Measurements from ENCODE around the gene ZNF521. TPM values are rescaled to one million over a fixed set of nuclear protein-coding genes. Genes with fewer than 3 reads are reported as not detected.

ZNF521 gene
- polyA plus RNA-seq (2012; ENCODE audit: low read depth, missing spikeins) = not detected

GRCh38 chr18:25351777-25352628 lies at the start of gene ZNF521:
Gene ZNF521, minus strand, starts transcription at chr18:25352166. Its CDS starts 1,220 bp downstream, at chr18:25350946.
- TF ChIP-seq PAX5 (IDR thresholded peaks at IDR 0.05; ENCODE audit: insufficient read depth, low read length, severe bottlenecking) = no peak
- TF ChIP-seq POU2F2 (IDR thresholded peaks at IDR 0.05; ENCODE audit: low read depth, low read length) = no peak
- TF ChIP-seq SPI1 (IDR thresholded peaks at IDR 0.05; ENCODE audit: low read depth, low read length) = no peak
- no peak for TF ChIP-seq POLR2AphosphoS5 (IDR thresholded peaks at IDR 0.05; ENCODE audit: low read depth, low read length)
- no peak for TF ChIP-seq TAF1 (IDR thresholded peaks at IDR 0.05; ENCODE audit: low read depth, low read length)
- no peak for TF ChIP-seq POLR2A (IDR thresholded peaks at IDR 0.05; ENCODE audit: low read depth, low read length)
- FAIRE-seq (peak; percentile 31), DNase-seq (ENCODE audit: insufficient read length, low spot score) (peak; percentile 48)

- no peak for TF ChIP-seq SPI1 (IDR thresholded peaks at IDR 0.05; ENCODE audit: low read depth, low read length)
- TF ChIP-seq TAF1 (IDR thresholded peaks at IDR 0.05; ENCODE audit: low read depth, low read length) = no peak
- TF ChIP-seq POLR2A (IDR thresholded peaks at IDR 0.05; ENCODE audit: low read depth, low read length) = no peak
- TF ChIP-seq PAX5 (IDR thresholded peaks at IDR 0.05; ENCODE audit: insufficient read depth, low read length, severe bottlenecking) = no peak
- no peak for TF ChIP-seq POU2F2 (IDR thresholded peaks at IDR 0.05; ENCODE audit: low read depth, low read length)
- TF ChIP-seq POLR2AphosphoS5 (IDR thresholded peaks at IDR 0.05; ENCODE audit: low read depth, low read length) = no peak
- no peak for FAIRE-seq
- no peak for DNase-seq (ENCODE audit: insufficient read length, low spot score)
Measured at GRCh38 chr18:25399554-25399953, 47.6 kb upstream of the ZNF521 start.

- TF ChIP-seq SPI1 (IDR thresholded peaks at IDR 0.05; ENCODE audit: low read depth, low read length) (no peak), POLR2A (IDR thresholded peaks at IDR 0.05; ENCODE audit: low read depth, low read length) (no peak), PAX5 (IDR thresholded peaks at IDR 0.05; ENCODE audit: insufficient read depth, low read length, severe bottlenecking) (no peak), POLR2AphosphoS5 (IDR thresholded peaks at IDR 0.05; ENCODE audit: low read depth, low read length) (no peak), TAF1 (IDR thresholded peaks at IDR 0.05; ENCODE audit: low read depth, low read length) (no peak), POU2F2 (IDR thresholded peaks at IDR 0.05; ENCODE audit: low read depth, low read length) (no peak)
- no peak for DNase-seq (ENCODE audit: insufficient read length, low spot score)
- FAIRE-seq = no peak
Measured at GRCh38 chr18:25392192-25392591, 40.2 kb upstream of the ZNF521 start.

GRCh38 chr18:25373432-25374179 lies 21.6 kb upstream of the ZNF521 start:
- DNase-seq (ENCODE audit: insufficient read length, low spot score) (no peak), FAIRE-seq (no peak)
- no peak for TF ChIP-seq POLR2A (IDR thresholded peaks at IDR 0.05; ENCODE audit: low read depth, low read length)
- TF ChIP-seq SPI1 (IDR thresholded peaks at IDR 0.05; ENCODE audit: low read depth, low read length) = no peak
- no peak for TF ChIP-seq POLR2AphosphoS5 (IDR thresholded peaks at IDR 0.05; ENCODE audit: low read depth, low read length)
- TF ChIP-seq TAF1 (IDR thresholded peaks at IDR 0.05; ENCODE audit: low read depth, low read length) = no peak
- no peak for TF ChIP-seq POU2F2 (IDR thresholded peaks at IDR 0.05; ENCODE audit: low read depth, low read length)
- no peak for TF ChIP-seq PAX5 (IDR thresholded peaks at IDR 0.05; ENCODE audit: insufficient read depth, low read length, severe bottlenecking)

GRCh38 chr18:25370391-25370790 lies 18.4 kb upstream of the ZNF521 start:
- FAIRE-seq (no peak), DNase-seq (ENCODE audit: insufficient read length, low spot score) (no peak)
- TF ChIP-seq POLR2AphosphoS5 (IDR thresholded peaks at IDR 0.05; ENCODE audit: low read depth, low read length) (no peak), PAX5 (IDR thresholded peaks at IDR 0.05; ENCODE audit: insufficient read depth, low read length, severe bottlenecking) (no peak), POLR2A (IDR thresholded peaks at IDR 0.05; ENCODE audit: low read depth, low read length) (no peak), POU2F2 (IDR thresholded peaks at IDR 0.05; ENCODE audit: low read depth, low read length) (no peak), SPI1 (IDR thresholded peaks at IDR 0.05; ENCODE audit: low read depth, low read length) (no peak), TAF1 (IDR thresholded peaks at IDR 0.05; ENCODE audit: low read depth, low read length) (no peak)

GRCh38 chr18:25365242-25365641 lies 13.3 kb upstream of the ZNF521 start:
- no peak for DNase-seq (ENCODE audit: insufficient read length, low spot score)
- TF ChIP-seq POLR2AphosphoS5 (IDR thresholded peaks at IDR 0.05; ENCODE audit: low read depth, low read length) (no peak), TAF1 (IDR thresholded peaks at IDR 0.05; ENCODE audit: low read depth, low read length) (no peak), POU2F2 (IDR thresholded peaks at IDR 0.05; ENCODE audit: low read depth, low read length) (no peak), POLR2A (IDR thresholded peaks at IDR 0.05; ENCODE audit: low read depth, low read length) (no peak), SPI1 (IDR thresholded peaks at IDR 0.05; ENCODE audit: low read depth, low read length) (no peak), PAX5 (IDR thresholded peaks at IDR 0.05; ENCODE audit: insufficient read depth, low read length, severe bottlenecking) (no peak)
- FAIRE-seq = no peak

- FAIRE-seq (no peak), DNase-seq (ENCODE audit: insufficient read length, low spot score) (no peak)
Measured at GRCh38 chr18:25364732-25365131, 12.8 kb upstream of the ZNF521 start.

GRCh38 chr18:25360301-25360899 lies 8.4 kb upstream of the ZNF521 start:
- TF ChIP-seq POU2F2 (IDR thresholded peaks at IDR 0.05; ENCODE audit: low read depth, low read length) = no peak
- TF ChIP-seq PAX5 (IDR thresholded peaks at IDR 0.05; ENCODE audit: insufficient read depth, low read length, severe bottlenecking) = no peak
- no peak for TF ChIP-seq POLR2A (IDR thresholded peaks at IDR 0.05; ENCODE audit: low read depth, low read length)
- no peak for TF ChIP-seq TAF1 (IDR thresholded peaks at IDR 0.05; ENCODE audit: low read depth, low read length)
- no peak for TF ChIP-seq POLR2AphosphoS5 (IDR thresholded peaks at IDR 0.05; ENCODE audit: low read depth, low read length)
- no peak for TF ChIP-seq SPI1 (IDR thresholded peaks at IDR 0.05; ENCODE audit: low read depth, low read length)
- DNase-seq (ENCODE audit: insufficient read length, low spot score) = no peak
- FAIRE-seq = no peak

More at GRCh38 chr18:25364732-25365131, 12.8 kb upstream of the ZNF521 start:
- TF ChIP-seq POU2F2 (IDR thresholded peaks at IDR 0.05; ENCODE audit: low read depth, low read length) = no peak
- TF ChIP-seq POLR2A (IDR thresholded peaks at IDR 0.05; ENCODE audit: low read depth, low read length) = no peak
- no peak for TF ChIP-seq POLR2AphosphoS5 (IDR thresholded peaks at IDR 0.05; ENCODE audit: low read depth, low read length)
- no peak for TF ChIP-seq PAX5 (IDR thresholded peaks at IDR 0.05; ENCODE audit: insufficient read depth, low read length, severe bottlenecking)
- no peak for TF ChIP-seq TAF1 (IDR thresholded peaks at IDR 0.05; ENCODE audit: low read depth, low read length)
- TF ChIP-seq SPI1 (IDR thresholded peaks at IDR 0.05; ENCODE audit: low read depth, low read length) = no peak

Data from GM12891 (cell line).